GM19395 (cell line): ENCODE data around the gene ARHGAP18.

Experiments
- ATAC-seq: cut with Tn5 transposase; IDR thresholded peaks from one replicate; pipeline ENCODE4 v1.9.1; 2021; ENCODE audit warnings: mild to moderate bottlenecking, moderate library complexity; ENCODE audit not compliant: unreplicated experiment

Gene ARHGAP18

GRCh38 chr6:129709769-129710449 is at the start of gene ARHGAP18:
TSS of gene ARHGAP18 (minus strand) at chr6:129710177. CDS start at chr6:129710136, 41 bp downstream.
- peak; percentile 97 for ATAC-seq

- no peak for ATAC-seq
Observed at GRCh38 chr6:129755787-129756186, 45.8 kb upstream of the ARHGAP18 start.

- no peak for ATAC-seq
Observed at GRCh38 chr6:129754750-129755149, 44.8 kb upstream of the ARHGAP18 start.

GRCh38 chr6:129753422-129753821 is 43.4 kb upstream of the ARHGAP18 start:
- no peak for ATAC-seq

- ATAC-seq: no peak
Observed at GRCh38 chr6:129751384-129751783, 41.4 kb upstream of the ARHGAP18 start.

- ATAC-seq: no peak
Observed at GRCh38 chr6:129750360-129750759, 40.4 kb upstream of the ARHGAP18 start.

- peak; percentile 44 for ATAC-seq
Observed at GRCh38 chr6:129749749-129750120, 39.8 kb upstream of the ARHGAP18 start.

GRCh38 chr6:129748901-129749748 is 39.1 kb upstream of the ARHGAP18 start:
- ATAC-seq: peak; percentile 27

GRCh38 chr6:129748212-129748900 is 38.4 kb upstream of the ARHGAP18 start:
- peak; percentile 90 for ATAC-seq

- ATAC-seq: no peak
Observed at GRCh38 chr6:129747588-129748112, 37.7 kb upstream of the ARHGAP18 start.

GRCh38 chr6:129744880-129745237 is 34.9 kb upstream of the ARHGAP18 start:
- no peak for ATAC-seq

GRCh38 chr6:129744201-129744879 is 34.4 kb upstream of the ARHGAP18 start:
- ATAC-seq: no peak

GRCh38 chr6:129740013-129740412 is 30.0 kb upstream of the ARHGAP18 start:
- ATAC-seq: no peak

GRCh38 chr6:129736105-129736504 is 26.1 kb upstream of the ARHGAP18 start:
- ATAC-seq: no peak

- ATAC-seq: no peak
Observed at GRCh38 chr6:129733290-129733689, 23.3 kb upstream of the ARHGAP18 start.

- no peak for ATAC-seq
Observed at GRCh38 chr6:129732542-129732941, 22.6 kb upstream of the ARHGAP18 start.

GRCh38 chr6:129732034-129732433 is 22.1 kb upstream of the ARHGAP18 start:
- no peak for ATAC-seq

- no peak for ATAC-seq
Observed at GRCh38 chr6:129731428-129731827, 21.5 kb upstream of the ARHGAP18 start.

GRCh38 chr6:129730477-129731165 is 20.6 kb upstream of the ARHGAP18 start:
- ATAC-seq: peak; percentile 78

GRCh38 chr6:129726650-129727049 is 16.7 kb upstream of the ARHGAP18 start:
- ATAC-seq: no peak
